ENCODE results near the gene KRTAP4-11.
"Not testable (repeated sequence)": the region's sequence is repeated elsewhere in the genome, so short reads cannot be mapped to it uniquely, and the experiment has no call there.

GRCh38 chr17:41105347-41105746 lies 12.8 kb downstream of the KRTAP4-11 start, which contains the start of gene KRTAP4-9:
- not testable (repeated sequence) for TF ChIP-seq CTCF (conservative IDR thresholded peaks at IDR 0.05 in 1 of 2, IDR thresholded peaks at IDR 0.05 in 1 of 2; ENCODE audit: low read depth in 1 of 2, low read length in 2 of 2); EZH2 (IDR thresholded peaks at IDR 0.05; ENCODE audit: low read length, missing control alignments)
